ENCODE measurements around the gene KRTAP2-2. TPM values are rescaled to one million over a fixed set of nuclear protein-coding genes. Genes with fewer than 3 reads are reported as not detected.

Gene KRTAP2-2
- total RNA-seq, 1 experiment from 2014 or later = not detected

DNA sequence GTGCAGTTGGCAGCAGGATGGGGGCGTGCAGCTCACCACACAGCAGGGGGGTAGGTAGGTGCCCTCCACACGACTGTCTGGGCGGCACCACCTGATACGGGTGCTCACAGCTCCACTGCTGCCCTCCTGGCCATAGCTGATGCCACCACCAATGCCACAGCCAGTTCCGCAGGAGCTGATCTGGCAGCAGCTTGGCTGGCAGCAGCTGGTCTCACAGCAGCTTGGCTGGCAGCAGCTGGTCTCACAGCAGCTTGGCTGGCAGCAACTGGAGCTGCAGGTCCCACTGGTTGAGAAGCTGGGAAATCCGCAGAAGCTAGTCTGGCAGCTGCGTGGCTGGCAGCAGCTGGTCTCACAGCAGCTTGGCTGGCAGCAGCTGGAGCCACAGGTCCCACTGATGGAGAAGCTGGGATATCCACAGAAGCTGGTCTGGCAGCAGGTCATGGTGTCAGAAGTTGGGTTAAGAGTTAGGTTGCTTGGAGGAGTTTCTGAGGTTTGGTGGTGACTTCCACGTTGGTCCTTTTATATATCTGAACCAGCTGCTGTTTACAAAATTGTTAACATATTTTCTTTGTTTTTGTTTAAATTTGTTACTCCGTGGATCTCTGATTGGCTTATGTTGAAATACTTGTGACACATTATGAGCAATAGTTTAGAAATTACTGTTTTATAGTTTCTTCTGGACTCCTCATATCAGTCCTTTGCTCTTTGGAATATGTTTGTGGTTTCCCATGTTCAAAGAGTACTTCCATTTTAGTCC is 28.1 kb downstream of the KRTAP2-2 start, which contains the start of gene KRTAP1-5:
TSS of gene KRTAP1-5 (minus strand) at position 494 of the 757 bp plus-strand sequence. CDS start at position 441, 53 bp downstream.
- no peaks in the 10 kb centered on the region for H3K36me3 ChIP-seq
- no peaks in the 10 kb centered on the region for H3K27me3 ChIP-seq (replicated peaks)
- peak within 1 kb of the TSS; percentile 10 for H3K27ac ChIP-seq
- H3K9me3 ChIP-seq (replicated peaks) = no peaks in the 10 kb centered on the region
- H3K4me3 ChIP-seq = no peak within 1 kb of the TSS
- DNase-seq (ENCODE audit: low read depth in 1 of 2, low spot score in 2 of 2) = peak in 1 of 2 experiments; percentile 58
- peaks cover 14% of the 10 kb centered on the region for H3K4me1 ChIP-seq (replicated peaks)

GRCh38 chr17:41024697-41025096 is 30.3 kb downstream of the KRTAP2-2 start:
- H3K27me3 ChIP-seq (replicated peaks) = no peaks in the 10 kb centered on the region
- peaks cover 14% of the 10 kb centered on the region for H3K4me1 ChIP-seq (replicated peaks)
- H3K4me3 ChIP-seq = no peak overlapping the region
- H3K36me3 ChIP-seq = no peaks in the 10 kb centered on the region
- H3K27ac ChIP-seq = no peak overlapping the region
- H3K9me3 ChIP-seq (replicated peaks) = no peaks in the 10 kb centered on the region
- DNase-seq (ENCODE audit: low read depth in 1 of 2, low spot score in 2 of 2) = no peak

DNA sequence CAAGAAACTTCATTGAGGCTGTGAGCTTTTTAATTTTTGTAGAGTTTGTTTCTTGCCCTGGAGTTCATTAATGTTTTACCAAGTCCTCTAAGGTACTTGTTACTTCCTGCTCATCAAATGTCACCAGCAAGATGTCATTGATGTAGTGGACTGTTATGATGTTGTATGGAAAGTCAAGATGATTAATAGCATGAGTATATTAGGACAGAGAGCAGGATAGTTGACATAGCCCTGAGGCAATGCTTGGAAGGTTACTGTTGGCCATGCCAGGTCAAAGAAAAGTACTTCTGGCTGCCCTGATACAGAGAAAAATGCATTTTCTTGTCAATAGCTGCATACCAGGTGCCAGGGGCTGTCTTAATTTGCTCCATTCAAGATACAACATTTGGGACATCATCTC is 34.7 kb downstream of the KRTAP2-2 start:
- Histone ChIP-seq H3K4me1 (replicated peaks) (no peaks in the 10 kb centered on the region), H3K27ac (no peak overlapping the region), H3K36me3 (no peaks in the 10 kb centered on the region), H3K9me3 (replicated peaks) (no peaks in the 10 kb centered on the region), H3K27me3 (replicated peaks) (no peaks in the 10 kb centered on the region), H3K4me3 (no peak overlapping the region)
- no peak for DNase-seq (ENCODE audit: low read depth in 1 of 2, low spot score in 2 of 2)

GRCh38 chr17:41019415-41019814 is 35.6 kb downstream of the KRTAP2-2 start:
- no peak overlapping the region for H3K4me3 ChIP-seq
- H3K36me3 ChIP-seq = no peaks in the 10 kb centered on the region
- no peaks in the 10 kb centered on the region for H3K4me1 ChIP-seq (replicated peaks)
- no peaks in the 10 kb centered on the region for H3K9me3 ChIP-seq (replicated peaks)
- H3K27ac ChIP-seq = no peak overlapping the region
- no peak for DNase-seq (ENCODE audit: low read depth in 1 of 2, low spot score in 2 of 2)
- no peaks in the 10 kb centered on the region for H3K27me3 ChIP-seq (replicated peaks)

GRCh38 chr17:41018541-41018940 is 36.5 kb downstream of the KRTAP2-2 start:
- H3K27me3 ChIP-seq (replicated peaks) = no peaks in the 10 kb centered on the region
- no peak for DNase-seq (ENCODE audit: low read depth in 1 of 2, low spot score in 2 of 2)
- H3K36me3 ChIP-seq = no peaks in the 10 kb centered on the region
- no peak overlapping the region for H3K27ac ChIP-seq
- no peaks in the 10 kb centered on the region for H3K4me1 ChIP-seq (replicated peaks)
- no peak overlapping the region for H3K4me3 ChIP-seq
- H3K9me3 ChIP-seq (replicated peaks) = no peaks in the 10 kb centered on the region

GRCh38 chr17:41016578-41017215 is 38.3 kb downstream of the KRTAP2-2 start:
- no peaks in the 10 kb centered on the region for H3K36me3 ChIP-seq
- no peak overlapping the region for H3K27ac ChIP-seq
- no peaks in the 10 kb centered on the region for H3K27me3 ChIP-seq (replicated peaks)
- H3K4me1 ChIP-seq (replicated peaks) = no peaks in the 10 kb centered on the region
- H3K4me3 ChIP-seq = no peak overlapping the region
- no peaks in the 10 kb centered on the region for H3K9me3 ChIP-seq (replicated peaks)
- no peak for DNase-seq (ENCODE audit: low read depth in 1 of 2, low spot score in 2 of 2)

DNA sequence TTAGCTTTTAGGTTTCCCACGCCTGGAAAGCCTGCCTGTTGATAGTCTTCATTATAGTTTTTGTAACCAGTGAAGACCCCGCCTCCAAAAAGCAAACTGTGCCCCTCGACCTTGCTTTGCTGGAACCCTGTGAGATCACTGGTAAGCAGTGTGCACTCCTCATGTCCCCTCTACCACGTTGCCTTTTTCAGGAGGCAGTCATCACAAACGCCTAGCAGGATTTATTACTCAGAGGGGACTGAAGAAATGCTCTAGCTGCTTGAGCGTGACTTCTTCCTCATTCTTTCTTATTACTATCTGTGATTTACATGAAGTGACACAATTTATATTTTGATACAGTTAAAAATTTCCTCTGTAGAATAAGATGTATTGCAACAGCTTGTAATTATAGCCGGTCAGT is 39.6 kb downstream of the KRTAP2-2 start:
- H3K4me1 ChIP-seq (replicated peaks) = no peaks in the 10 kb centered on the region
- no peak for DNase-seq (ENCODE audit: low read depth in 1 of 2, low spot score in 2 of 2)
- H3K9me3 ChIP-seq (replicated peaks) = no peaks in the 10 kb centered on the region
- H3K36me3 ChIP-seq = no peaks in the 10 kb centered on the region
- no peak overlapping the region for H3K27ac ChIP-seq
- no peak overlapping the region for H3K4me3 ChIP-seq
- no peaks in the 10 kb centered on the region for H3K27me3 ChIP-seq (replicated peaks)

DNA sequence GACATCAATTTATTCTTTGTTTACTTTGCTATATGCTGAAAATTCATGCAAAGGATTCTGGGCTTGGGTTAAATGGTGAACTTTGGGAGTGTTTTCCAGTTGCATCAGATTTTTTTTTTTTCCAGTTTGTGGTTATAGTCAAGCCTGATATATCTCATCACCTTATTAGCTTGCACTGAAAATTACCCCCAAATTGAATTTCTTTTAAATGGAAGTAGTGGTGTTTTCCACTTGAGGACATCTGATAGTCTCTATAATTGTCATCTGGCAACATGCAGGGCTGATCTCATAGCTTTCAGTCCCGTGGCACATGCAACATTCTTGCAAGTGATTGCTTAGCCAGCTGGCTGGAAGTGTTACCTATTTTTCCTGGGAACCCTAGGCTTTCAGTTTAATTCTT is 41.4 kb downstream of the KRTAP2-2 start:
- no peak overlapping the region for H3K27ac ChIP-seq
- H3K4me1 ChIP-seq (replicated peaks) = no peaks in the 10 kb centered on the region
- no peaks in the 10 kb centered on the region for H3K9me3 ChIP-seq (replicated peaks)
- no peak overlapping the region for H3K4me3 ChIP-seq
- H3K36me3 ChIP-seq = no peaks in the 10 kb centered on the region
- DNase-seq (ENCODE audit: low read depth in 1 of 2, low spot score in 2 of 2) = no peak
- H3K27me3 ChIP-seq (replicated peaks) = no peaks in the 10 kb centered on the region

- Histone ChIP-seq H3K4me3 (no peak overlapping the region), H3K4me1 (replicated peaks) (no peaks in the 10 kb centered on the region), H3K27ac (no peak overlapping the region), H3K9me3 (replicated peaks) (no peaks in the 10 kb centered on the region), H3K36me3 (no peaks in the 10 kb centered on the region), H3K27me3 (replicated peaks) (no peaks in the 10 kb centered on the region)
- DNase-seq (ENCODE audit: low read depth in 1 of 2, low spot score in 2 of 2) = no peak
These were observed 41.8 kb downstream of the KRTAP2-2 start for GRCh38 chr17:41013181-41013580.

- Histone ChIP-seq H3K9me3 (replicated peaks) (no peaks in the 10 kb centered on the region), H3K4me1 (replicated peaks) (no peaks in the 10 kb centered on the region), H3K36me3 (no peaks in the 10 kb centered on the region)
These were observed 42.5 kb downstream of the KRTAP2-2 start for GRCh38 chr17:41012326-41013120.

GRCh38 chr17:41010441-41010840 is 44.6 kb downstream of the KRTAP2-2 start:
- Histone ChIP-seq H3K27ac (no peak overlapping the region), H3K27me3 (replicated peaks) (no peaks in the 10 kb centered on the region), H3K4me3 (no peak overlapping the region), H3K9me3 (replicated peaks) (no peaks in the 10 kb centered on the region), H3K36me3 (no peaks in the 10 kb centered on the region), H3K4me1 (replicated peaks) (no peaks in the 10 kb centered on the region)
- DNase-seq (ENCODE audit: low read depth in 1 of 2, low spot score in 2 of 2) = no peak

More at GRCh38 chr17:41012326-41013120, 42.5 kb downstream of the KRTAP2-2 start:
- H3K4me3 ChIP-seq = no peak overlapping the region
- no peak for DNase-seq (ENCODE audit: low read depth in 1 of 2, low spot score in 2 of 2)
- H3K27me3 ChIP-seq (replicated peaks) = no peaks in the 10 kb centered on the region
- H3K27ac ChIP-seq = no peak overlapping the region

DNA sequence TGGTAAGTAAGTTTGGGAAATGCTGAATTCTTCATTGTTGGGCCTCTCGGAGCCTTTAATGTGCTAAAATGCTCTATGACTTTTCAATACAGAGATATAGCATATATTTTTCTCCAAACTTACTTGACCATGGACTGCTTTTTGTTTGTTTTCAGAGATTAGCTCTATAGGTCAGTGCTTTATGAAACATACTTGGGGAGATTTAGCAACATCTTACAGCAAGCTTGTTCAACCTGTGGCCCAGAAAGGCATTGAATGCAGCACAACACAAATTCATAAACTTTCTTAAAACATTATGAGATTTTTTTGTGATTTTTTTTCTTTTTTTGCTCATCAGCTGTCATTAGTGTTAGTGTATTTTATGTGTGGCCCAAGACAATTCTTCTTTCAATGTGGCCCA is 45.1 kb downstream of the KRTAP2-2 start:
- Histone ChIP-seq H3K9me3 (replicated peaks) (no peaks in the 10 kb centered on the region), H3K36me3 (no peaks in the 10 kb centered on the region), H3K4me1 (replicated peaks) (no peaks in the 10 kb centered on the region), H3K27ac (no peak overlapping the region), H3K27me3 (replicated peaks) (no peaks in the 10 kb centered on the region), H3K4me3 (no peak overlapping the region)
- DNase-seq (ENCODE audit: low read depth in 1 of 2, low spot score in 2 of 2) = no peak

DNA sequence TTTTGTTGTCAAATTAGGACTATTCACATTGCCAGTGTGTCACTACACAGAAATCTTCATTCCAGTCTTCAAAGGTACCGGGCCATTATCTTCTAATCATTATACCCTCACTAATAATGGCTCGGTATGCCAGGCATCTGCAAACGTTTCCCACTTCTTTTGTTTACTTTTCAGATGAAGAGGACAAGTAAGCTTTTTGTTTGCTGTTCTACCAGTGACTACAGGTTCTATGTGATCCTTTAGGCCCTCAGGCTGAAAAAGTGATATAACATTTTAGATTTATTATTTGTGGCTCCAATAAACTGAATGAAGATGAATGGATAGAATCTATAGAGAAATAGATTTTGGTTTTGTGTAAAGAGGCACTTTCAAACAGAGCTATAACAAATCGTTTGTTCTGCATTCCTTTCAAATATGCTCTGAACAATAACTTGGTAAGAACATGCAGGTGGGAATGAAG is 45.7 kb downstream of the KRTAP2-2 start:
- Histone ChIP-seq H3K27me3 (replicated peaks) (no peaks in the 10 kb centered on the region), H3K4me1 (replicated peaks) (no peaks in the 10 kb centered on the region), H3K9me3 (replicated peaks) (no peaks in the 10 kb centered on the region), H3K4me3 (no peak overlapping the region), H3K27ac (no peak overlapping the region), H3K36me3 (no peaks in the 10 kb centered on the region)
- DNase-seq (ENCODE audit: low read depth in 1 of 2, low spot score in 2 of 2) = no peak

- H3K4me3 ChIP-seq = no peak within 1 kb of the TSS
- H3K9me3 ChIP-seq (replicated peaks) = no peaks in the 10 kb centered on the region
- no peaks in the 10 kb centered on the region for H3K4me1 ChIP-seq (replicated peaks)
- H3K27me3 ChIP-seq (replicated peaks) = no peaks in the 10 kb centered on the region
- no peak within 1 kb of the TSS for H3K27ac ChIP-seq
- DNase-seq (ENCODE audit: low read depth in 1 of 2, low spot score in 2 of 2) = no peak
- H3K36me3 ChIP-seq = no peaks in the 10 kb centered on the region
These were observed 46.2 kb downstream of the KRTAP2-2 start, which contains the start of gene KRTAP3-1 for GRCh38 chr17:41008811-41009210. TSS of gene KRTAP3-1 (minus strand) at chr17:41009128. CDS start at chr17:41009074, 54 bp downstream.

All from SJSA1 (cell line).